ENCODE data around the gene CEP85L.

The CEP85L gene

DNA sequence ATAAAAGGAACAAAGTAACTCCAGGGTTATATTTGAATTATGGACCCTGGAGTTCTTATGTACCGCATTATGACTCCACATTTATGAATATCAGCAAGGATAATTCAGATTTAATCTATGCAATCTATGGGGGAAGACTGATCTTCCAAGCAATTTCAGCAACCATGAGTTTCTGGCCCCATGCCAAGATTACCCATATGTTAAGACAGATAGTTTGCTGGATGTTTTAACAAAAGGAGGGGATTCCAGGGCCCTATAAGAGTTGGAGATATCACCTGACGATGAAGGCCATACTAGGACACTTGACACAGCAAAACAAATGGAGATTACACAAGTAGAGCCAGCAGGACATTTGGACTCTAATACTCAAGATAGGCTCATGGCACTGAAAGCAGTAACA is 149.2 kb downstream of the CEP85L start:
- no peak for DNase-seq (ENCODE audit: low read depth in 1 of 2, low spot score in 1 of 2)

DNA sequence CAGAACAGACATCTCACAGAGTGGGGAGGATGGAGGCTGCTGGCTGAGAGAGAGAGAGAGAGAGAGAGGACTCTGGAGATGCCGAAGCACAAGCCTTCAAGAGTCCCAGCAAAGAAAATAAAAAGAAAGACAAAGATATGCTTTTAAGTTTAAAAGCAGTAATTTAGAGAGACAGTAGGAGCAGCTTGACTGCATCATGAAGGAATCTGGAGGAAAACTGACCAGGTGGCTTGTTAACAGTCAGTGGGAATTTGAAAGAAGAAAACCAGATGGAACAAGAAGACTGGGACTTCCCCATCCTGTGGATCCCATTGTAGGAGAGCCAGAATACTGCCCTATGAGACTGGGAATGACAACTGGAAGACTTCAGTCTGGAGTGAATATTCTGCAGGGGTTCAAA is 149.6 kb downstream of the CEP85L start:
- DNase-seq (ENCODE audit: low read depth in 1 of 2, low spot score in 1 of 2) = no peak

DNA sequence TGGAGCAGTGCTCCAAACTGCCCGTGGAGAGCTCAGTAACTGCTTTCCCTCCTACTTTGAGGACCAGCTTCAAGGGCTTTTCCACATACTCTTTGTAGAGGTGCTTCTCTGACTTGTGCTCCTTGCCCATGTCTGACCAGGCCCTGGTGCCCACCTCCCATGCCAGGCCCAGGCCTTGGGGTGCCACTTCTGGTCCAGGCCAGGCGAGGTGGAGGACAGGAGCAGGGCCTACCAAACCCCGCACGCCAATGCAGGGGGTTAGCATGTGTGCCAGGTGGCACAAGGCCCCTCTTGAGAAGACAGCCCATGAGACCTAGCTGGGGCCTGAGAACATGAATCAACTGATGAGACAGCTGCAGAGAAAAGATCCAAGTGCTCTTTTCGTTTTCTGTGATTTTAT is 150.3 kb downstream of the CEP85L start:
- DNase-seq (ENCODE audit: low read depth in 1 of 2, low spot score in 1 of 2) = no peak

DNA sequence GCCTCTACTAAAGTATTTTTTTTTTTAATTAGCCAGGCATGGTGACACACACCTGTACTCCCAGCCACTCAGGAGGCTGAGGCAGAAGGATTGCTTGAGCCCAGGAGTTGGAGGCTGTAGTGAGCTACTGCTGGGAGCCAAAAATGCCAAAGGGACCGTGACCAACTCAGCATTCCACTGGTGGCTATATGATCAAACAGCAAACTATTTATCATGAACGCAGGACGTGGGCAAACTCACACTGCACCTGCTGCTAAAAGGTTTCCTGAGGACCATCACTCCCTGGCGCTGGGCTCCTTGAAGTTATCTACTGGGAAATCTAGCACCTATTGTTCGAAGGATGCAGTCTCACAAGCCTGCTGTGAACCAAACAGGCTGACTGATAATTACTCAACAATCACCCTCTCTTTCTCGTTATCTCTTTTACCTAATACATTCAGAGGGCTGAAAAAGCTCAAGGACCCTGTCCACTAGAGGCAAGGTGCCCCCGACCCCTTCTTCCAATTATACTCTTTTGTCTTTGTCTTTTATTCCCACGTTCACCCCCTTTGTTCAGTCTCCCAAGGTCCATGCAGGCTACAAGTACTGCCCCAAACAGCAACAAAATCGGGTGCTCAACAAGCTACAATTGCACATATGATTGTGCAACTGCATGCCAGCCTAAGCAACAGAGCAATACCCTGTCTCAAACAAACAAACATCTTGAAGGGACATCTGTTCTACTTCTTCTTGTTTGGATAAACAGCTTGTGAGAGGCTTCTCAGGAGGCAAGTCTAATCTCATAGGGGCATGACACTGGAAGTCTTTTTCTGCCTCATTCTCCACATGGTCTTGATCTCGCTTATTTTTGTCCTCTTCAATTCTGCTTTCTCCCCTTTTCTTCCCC is 151.0 kb downstream of the CEP85L start:
- DNase-seq (ENCODE audit: low read depth in 1 of 2, low spot score in 1 of 2) = no peak

DNA sequence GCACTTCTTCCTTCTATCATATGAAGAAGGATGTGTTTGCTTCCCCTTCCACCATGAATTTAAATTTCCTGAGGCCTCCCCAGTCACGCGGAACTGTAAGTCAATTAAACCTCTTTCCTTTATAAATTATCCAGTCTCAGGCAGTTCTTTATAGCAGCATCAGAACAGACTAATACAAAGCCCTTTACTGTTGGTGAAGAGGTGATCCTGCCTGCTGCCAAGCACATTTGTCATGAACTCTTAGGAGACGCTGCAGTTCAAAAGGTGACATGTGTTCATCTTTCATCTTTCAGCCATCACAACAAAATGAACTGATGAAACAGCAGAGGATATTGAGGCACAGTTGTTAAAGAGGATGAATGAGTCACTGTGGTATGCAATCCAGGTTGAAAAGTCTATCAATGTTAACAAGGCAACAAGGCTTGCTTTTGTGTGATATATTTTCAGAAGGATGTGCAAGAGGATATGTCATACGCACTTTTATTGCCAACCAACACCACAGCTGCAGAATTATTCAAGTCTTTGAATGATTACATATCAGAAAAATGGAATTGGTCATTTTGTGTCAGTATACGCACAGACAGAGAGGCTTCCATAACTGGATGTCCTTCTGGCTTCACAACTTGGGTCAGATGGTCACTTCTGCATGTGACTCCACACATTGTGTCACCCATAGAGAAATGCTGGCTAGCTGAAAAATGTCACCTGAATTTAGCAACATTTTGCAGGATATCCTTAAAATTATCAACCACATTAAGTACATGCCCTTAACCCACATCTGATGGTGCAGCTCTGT is 155.7 kb downstream of the CEP85L start:
- DNase-seq (ENCODE audit: low read depth in 1 of 2, low spot score in 1 of 2) = no peak

DNA sequence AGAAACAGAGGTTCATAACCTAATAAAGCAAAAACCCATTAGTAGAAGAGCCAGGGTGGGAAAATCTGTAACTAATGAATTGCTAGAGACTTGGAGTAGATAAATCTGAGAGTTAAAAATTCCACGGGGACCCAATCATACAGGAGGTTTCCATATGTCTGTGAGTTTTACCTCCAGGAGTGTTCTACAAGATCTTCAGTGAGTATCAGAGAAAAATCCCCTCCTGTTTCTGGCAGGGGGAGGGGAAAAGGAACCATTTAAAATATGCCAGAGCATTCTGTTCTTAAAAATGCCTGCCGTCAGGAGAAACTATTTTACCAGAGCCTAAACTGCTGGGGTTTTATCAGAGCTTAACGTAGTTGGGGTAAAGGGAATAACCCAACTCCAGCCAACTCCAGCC is 157.3 kb downstream of the CEP85L start:
- no peak for DNase-seq (ENCODE audit: low read depth in 1 of 2, low spot score in 1 of 2)

DNA sequence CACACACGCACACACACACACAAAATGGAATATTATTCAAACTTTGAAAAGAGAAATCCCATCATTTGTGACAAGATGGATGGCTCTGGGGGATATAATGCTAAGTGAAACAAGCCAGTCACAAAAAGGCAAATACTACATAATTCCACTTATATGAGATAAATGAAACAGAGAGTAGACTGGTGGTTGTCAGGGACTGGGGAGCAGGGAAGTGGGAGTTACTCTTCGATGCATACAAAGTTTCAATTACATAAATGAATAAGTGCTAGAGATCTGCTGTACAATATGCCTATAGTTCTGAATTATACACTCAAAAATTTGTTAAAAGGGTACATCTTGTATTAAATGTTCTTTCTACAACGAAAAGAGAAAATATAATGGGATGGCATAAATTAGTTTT is 161.4 kb downstream of the CEP85L start:
- DNase-seq (ENCODE audit: low read depth in 1 of 2, low spot score in 1 of 2) = no peak

DNA sequence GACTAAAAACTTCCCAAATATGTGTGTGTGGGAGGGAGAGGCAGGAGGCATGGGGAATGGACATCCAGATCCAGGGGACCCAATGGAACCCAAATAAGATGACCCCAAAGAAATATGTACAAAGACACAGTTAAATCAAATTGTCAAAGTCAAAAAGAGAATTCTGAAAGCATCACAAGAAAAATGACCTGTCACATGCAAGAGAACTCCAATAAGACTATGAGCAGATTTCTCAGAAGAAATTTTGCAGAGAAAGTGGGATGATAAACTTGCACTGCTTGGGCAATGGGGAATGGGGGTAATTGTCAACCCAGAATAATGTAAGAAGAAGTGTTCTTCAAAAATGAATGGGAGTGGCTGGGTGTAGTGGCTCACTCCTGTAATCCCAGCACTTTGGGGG is 162.8 kb downstream of the CEP85L start:
- no peak for DNase-seq (ENCODE audit: low read depth in 1 of 2, low spot score in 1 of 2)

DNA sequence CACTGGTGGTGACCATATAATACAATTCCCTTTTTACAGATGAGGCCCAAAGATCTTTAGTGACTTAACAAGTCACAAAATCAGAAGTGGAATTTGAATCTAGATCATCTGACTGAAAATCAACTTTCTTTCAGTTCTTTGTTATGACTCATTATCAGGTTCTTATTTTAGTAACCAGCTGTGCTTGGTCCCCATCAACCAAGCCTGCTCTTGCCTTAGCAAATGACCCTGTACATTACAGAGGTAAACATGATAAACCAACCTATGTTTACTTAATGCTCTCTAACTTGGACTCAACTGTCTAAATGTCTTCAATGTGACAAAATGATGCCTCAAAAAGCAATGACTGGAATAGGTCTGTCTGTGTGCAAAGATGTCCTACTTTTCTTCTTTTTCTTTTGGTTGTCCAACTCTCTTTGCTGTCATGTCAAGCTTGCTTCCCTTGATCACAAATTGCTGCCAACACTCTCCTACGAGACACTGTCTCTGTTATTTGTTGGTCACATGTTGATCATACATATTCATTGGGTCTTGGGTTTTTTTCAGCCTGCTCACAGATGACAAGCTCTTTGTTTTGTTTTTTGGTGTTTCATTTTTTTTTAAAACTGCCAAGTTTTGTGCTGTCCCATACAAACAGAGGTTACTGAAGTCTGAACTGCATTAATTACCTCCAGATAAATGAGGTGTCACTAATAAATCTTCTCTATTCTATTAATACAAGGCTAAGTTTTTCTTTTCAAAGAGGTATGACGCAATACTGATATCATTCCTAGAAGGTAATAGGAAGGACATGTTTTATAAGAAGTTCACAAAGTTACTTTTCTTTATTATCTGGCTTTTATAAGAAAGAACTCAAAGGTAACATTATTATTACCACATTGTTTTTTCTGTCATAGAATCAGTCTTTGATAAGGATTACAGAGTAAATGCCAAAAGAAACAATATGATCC is 165.5 kb downstream of the CEP85L start:
- DNase-seq (ENCODE audit: low read depth in 1 of 2, low spot score in 1 of 2) = no peak

DNA sequence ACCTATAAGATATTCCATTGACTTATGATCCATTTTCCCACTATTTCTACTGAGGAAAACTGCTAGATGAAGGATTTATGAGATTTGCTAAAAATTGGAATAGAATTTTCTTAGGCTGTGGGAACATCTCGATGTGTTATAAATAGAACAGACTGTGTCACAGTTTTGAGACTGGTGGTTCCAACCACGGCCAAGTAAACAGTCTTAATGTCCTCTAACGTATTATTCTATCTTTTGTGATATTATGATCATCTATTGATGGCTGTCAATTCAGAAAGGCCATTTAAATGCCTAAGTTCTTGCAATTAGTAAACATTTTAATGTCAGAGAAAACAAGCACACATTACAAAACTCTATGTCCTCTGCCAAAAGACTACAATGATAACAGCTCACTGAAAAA is 174.8 kb downstream of the CEP85L start:
- no peak for DNase-seq (ENCODE audit: low read depth in 1 of 2, low spot score in 1 of 2)

DNA sequence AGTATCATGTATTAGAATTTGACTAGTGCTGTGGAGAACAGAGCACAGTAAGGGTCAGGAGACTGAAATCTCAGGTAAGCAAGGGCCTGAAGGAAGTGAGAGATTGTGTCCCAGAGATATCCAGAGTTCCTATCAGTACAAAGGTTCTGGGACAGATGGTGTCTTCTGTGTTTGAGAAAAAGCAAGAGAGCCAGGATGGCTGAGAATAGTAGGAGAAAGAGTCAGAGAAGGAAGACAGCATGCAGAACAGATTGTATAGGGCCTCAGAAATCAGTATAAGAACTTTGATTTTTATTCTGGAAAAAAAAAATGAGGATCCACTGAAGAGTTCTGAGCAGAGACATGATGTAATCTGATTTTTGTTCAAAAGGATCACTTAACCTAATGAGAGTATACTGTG is 178.1 kb downstream of the CEP85L start:
- no peak for DNase-seq (ENCODE audit: low read depth in 1 of 2, low spot score in 1 of 2)

DNA sequence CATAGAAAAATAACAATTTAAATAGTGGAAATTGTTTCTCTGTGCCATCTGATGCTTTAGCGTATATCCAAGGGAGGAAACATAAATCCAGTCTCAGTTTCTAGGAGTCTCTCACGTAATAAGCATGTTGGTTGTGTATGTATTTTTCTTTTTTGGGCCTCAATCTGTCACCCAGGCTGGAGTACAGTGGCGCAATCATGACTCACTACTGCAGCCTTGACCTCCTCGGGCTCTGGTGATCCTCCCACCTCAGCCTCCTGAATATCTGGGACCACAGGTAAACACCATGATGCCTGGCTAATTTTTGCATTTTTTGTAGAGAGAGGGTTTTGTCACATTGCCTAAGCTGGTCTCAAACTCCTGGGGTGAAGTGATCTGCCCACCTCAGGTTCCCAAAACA is 181.9 kb downstream of the CEP85L start:
- no peak for DNase-seq (ENCODE audit: low read depth in 1 of 2, low spot score in 1 of 2)

DNA sequence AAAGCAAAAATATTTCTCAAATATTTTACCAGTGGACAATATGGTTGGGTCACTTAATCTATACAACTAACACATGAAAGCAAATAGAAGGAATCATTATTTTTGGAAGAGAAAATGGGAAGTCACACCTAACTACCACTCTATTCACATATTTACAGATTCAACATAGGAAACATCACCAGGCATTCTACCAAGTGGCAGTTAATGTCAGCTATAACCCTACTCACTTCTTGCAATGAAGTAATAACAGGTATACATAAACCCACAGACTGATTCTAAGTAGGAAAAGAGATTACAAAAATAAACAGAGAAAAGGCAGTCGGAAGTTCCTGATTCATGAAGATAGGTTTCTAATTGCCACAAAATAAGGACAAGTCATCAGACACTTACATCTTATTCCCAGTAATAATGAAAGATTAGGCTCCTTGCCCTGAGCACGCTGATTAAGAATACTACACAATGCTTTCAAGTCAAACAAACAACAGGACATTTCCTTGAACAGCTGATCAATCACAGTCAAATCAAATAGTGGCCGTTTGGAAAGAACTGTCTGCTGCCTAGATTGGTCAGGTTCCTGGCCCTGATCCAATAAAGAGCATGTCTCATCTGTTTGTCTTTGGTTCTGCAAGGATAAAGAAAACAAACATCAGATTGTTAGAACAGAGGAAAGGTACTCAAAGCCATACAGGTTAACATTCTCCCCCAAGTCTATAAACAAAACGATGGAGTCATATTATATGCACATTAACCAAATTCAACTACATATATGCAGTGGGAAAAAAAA is 182.5 kb downstream of the CEP85L start:
- no peak for DNase-seq (ENCODE audit: low read depth in 1 of 2, low spot score in 1 of 2)

DNA sequence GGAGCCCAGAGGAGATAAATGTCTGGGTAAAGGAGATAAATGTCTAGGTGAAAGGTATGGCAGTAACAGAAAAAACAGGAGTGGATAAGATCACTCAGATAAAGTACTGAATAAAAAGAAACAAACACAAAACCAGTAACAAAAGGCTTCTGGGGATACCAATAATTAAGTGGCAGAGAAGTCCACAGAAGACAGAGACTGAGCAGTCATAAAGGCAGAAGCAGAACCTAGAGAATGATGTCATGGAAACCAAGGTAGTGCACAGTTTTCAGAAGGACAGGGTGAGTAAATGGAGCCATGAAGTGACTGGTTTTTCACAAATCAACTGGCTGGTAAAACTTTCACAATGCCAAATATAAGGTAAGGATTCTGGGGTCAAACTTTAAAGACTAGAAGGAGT is 184.2 kb downstream of the CEP85L start:
- DNase-seq (ENCODE audit: low read depth in 1 of 2, low spot score in 1 of 2) = no peak

DNA sequence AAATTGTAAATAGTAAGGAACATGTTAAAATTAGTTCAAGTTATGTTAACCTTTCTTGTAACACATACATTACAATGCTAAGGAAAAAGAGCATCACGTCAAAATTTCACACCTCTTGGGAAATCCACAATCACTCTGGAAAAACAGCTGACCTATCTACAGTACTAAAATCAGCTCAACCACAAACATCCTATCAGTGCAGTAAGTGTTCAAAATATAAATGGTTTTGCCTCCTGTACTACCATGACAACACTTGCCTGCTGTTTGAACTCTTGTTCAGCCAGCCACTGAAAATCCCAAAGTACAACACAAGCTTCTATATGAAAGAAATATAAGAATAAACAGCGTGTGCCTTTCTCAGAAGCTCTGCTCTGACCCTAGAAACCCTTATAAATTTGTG is 186.8 kb downstream of the CEP85L start:
- no peak for DNase-seq (ENCODE audit: low read depth in 1 of 2, low spot score in 1 of 2)

DNA sequence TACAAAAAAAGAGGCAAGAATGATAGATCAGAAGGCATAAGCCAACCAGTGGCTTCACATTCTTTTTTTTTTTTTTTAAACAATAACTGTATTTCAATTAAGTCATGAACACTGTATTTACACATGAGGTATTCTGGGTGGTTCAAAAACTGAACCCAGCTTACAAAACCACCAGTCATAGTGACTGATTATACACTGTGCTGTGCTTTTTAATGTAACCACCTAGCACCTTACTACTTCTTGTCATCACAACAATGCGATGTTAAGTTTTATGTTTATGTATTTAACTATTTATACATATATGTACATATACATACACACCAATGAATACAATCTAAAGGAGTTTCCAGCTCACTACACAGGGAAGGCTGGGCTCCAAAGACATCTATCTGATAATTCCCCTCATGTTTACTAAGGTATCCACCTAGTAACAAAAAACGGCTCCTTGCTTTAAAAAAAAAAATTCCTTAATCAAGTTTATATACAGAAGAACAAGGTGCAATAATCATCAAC is 190.4 kb downstream of the CEP85L start:
- DNase-seq (ENCODE audit: low read depth in 1 of 2, low spot score in 1 of 2) = no peak

DNA sequence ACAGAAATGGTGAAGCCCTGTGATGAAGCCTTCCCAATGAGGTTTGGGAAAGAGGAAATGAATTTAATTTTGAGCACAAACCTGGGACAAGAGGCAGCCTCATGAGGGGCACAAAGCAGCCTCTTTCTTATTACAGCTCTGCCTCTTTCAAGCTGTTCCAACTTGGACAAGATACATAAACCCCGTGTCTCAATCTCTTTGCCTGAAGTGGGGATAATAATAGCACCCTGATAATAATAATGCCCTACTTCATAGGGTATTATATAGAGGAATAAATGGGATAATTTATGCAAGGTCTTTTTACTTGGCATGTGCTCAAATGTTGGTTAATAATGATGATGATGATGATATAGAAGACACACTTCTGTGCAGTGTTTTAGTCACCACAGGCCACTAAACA is 194.4 kb downstream of the CEP85L start:
- DNase-seq (ENCODE audit: low read depth in 1 of 2, low spot score in 1 of 2) = no peak

DNA sequence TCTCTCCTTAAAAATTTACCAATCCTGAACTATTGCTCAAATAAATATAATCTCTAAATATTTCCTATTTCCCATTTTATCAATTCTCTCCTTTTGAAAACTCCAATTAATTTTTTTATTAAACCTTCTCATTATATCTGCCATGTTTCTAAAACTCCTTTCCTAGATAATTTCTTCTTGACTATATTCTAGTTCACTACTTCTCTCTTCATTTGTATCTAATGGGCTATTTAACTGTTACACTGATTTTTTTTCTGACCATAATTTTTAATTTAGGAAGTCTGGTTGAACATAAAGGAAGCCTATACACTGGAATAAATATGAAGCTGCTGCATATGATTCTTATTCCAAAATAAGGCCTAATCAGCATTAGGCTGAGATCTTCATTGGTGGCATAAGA is 199.6 kb downstream of the CEP85L start:
- no peak for DNase-seq (ENCODE audit: low read depth in 1 of 2, low spot score in 1 of 2)

DNA sequence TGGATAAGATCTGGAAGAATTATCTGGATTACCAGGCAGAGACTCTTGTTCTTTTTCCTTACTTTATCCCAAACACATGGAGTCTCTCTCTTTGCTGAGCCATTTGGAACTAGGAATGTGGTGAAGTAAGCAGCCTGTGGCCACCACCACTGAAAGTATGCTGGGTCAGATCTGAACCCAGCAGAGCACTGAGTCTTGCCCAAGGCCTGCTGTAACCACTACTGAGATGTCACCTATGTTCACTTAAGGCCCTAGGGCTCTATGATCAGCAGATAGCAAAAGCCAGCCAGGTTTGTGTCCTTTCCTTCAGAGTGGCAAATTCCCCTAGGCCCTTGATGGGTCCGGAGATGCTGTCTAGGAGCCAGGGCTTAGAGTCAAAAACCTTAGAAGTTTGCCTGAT is 206.6 kb downstream of the CEP85L start:
- no peak for DNase-seq (ENCODE audit: low read depth in 1 of 2, low spot score in 1 of 2)

DNA sequence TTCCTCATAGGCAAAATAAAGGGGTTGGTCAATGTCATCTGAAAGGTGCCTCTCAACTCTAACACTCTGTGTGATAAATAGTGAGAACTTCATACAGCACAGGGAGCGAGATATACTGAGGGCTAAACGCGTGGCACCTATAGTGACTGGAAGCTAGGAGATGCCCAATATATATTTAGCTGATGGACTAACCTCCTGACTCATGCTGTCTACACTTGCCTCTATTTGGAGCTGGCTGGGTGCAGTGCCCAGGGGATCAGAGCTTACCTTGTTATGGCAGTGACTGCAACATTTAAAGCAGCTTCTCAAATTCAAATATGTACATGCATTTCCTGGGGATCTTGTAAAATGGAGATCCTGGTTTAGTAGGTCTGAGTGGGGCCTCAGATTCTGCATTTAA is 214.9 kb downstream of the CEP85L start:
- no peak for DNase-seq (ENCODE audit: low read depth in 1 of 2, low spot score in 1 of 2)
